HG03565 (cell line): ENCODE results near the gene ZNF771.
"Not testable (repeated sequence)": the region's sequence is repeated elsewhere in the genome, so short reads cannot be mapped to it uniquely, and the experiment has no call there.

Experiments
- ATAC-seq: cut with Tn5 transposase; IDR thresholded peaks from one replicate; pipeline ENCODE4 v1.9.1; 2021; ENCODE audit warnings: mild to moderate bottlenecking, moderate library complexity; ENCODE audit not compliant: unreplicated experiment

The ZNF771 gene

GRCh38 chr16:30375864-30376263 is 31.5 kb upstream of the ZNF771 start:
- no peak for ATAC-seq

GRCh38 chr16:30376461-30376902 is 30.9 kb upstream of the ZNF771 start:
- ATAC-seq = no peak

GRCh38 chr16:30377050-30377811 is 30.2 kb upstream of the ZNF771 start:
- no peak for ATAC-seq

- peak; percentile 24 for ATAC-seq
These were observed 29.6 kb upstream of the ZNF771 start for GRCh38 chr16:30377812-30378235.

GRCh38 chr16:30378236-30379157 is 28.9 kb upstream of the ZNF771 start:
- peak; percentile 80 for ATAC-seq

- no peak for ATAC-seq
These were observed 28.1 kb upstream of the ZNF771 start for GRCh38 chr16:30379158-30379783.

- ATAC-seq = no peak
These were observed 27.2 kb upstream of the ZNF771 start for GRCh38 chr16:30380072-30380802.

GRCh38 chr16:30380803-30381208 is 26.6 kb upstream of the ZNF771 start:
- no peak for ATAC-seq

- ATAC-seq = no peak
These were observed 25.9 kb upstream of the ZNF771 start for GRCh38 chr16:30381291-30382041.

- ATAC-seq = no peak
These were observed 25.1 kb upstream of the ZNF771 start, which contains the start of gene SEPTIN1 for GRCh38 chr16:30382111-30382881. SEPTIN1 (minus strand) TSS chr16:30382561; CDS start chr16:30382542, 19 bp downstream.

GRCh38 chr16:30383521-30383920 is 23.9 kb upstream of the ZNF771 start:
- no peak for ATAC-seq

- no peak for ATAC-seq
These were observed 12.7 kb upstream of the ZNF771 start for GRCh38 chr16:30394592-30395154.

- ATAC-seq = peak; percentile 54
These were observed 12.0 kb upstream of the ZNF771 start, which contains the start of gene ZNF48 for GRCh38 chr16:30395155-30395991. ZNF48 (plus strand) TSS chr16:30395420; CDS start chr16:30395795, 375 bp downstream.

GRCh38 chr16:30395992-30396585 is 11.3 kb upstream of the ZNF771 start:
- peak; percentile 10 for ATAC-seq

GRCh38 chr16:30396627-30397026 is 10.8 kb upstream of the ZNF771 start:
- not testable (repeated sequence) for ATAC-seq

- no peak for ATAC-seq
These were observed 10.3 kb upstream of the ZNF771 start for GRCh38 chr16:30397056-30397455.
